Nephron (organoid): ENCODE data around the gene ACAD10.
"Not testable (repeated sequence)": the region's sequence is repeated elsewhere in the genome, so short reads cannot be mapped to it uniquely, and the experiment has no call there.

Experiments used
- H3K27ac Mint-ChIP-seq, 3 experiments: 2 replicates each; pipeline ENCODE4 v1.8.0; 2020; ENCODE audit warnings: mixed read lengths in 3 of 3, mild to moderate bottlenecking in 2 of 3, moderate library complexity in 1 of 3
- H3K27me3 Mint-ChIP-seq: 2 replicates; pipeline ENCODE4 v1.8.0; 2021; ENCODE audit warnings: low read depth, mild to moderate bottlenecking, moderate library complexity, mixed read lengths
- H3K36me3 Mint-ChIP-seq: 2 replicates; pipeline ENCODE4 v1.8.0; 2020; ENCODE audit warnings: low read depth, mixed read lengths
- H3K4me1 Mint-ChIP-seq: 2 replicates; pipeline ENCODE4 v1.8.0; 2020; ENCODE audit warnings: mixed read lengths
- H3K4me3 Mint-ChIP-seq, 3 experiments: 2 replicates each; pipeline ENCODE4 v1.8.0; 2020; ENCODE audit warnings: mild to moderate bottlenecking in 3 of 3, mixed read lengths in 3 of 3, moderate library complexity in 2 of 3
- H3K9me3 Mint-ChIP-seq: 2 replicates; pipeline ENCODE4 v1.8.0; 2020; ENCODE audit warnings: mixed read lengths
- CTCF ChIP-seq, 3 experiments: fragments of 200-600 bp; sonication (generic); IDR thresholded peaks; one replicate each; pipeline ENCODE4 v1.5.0; 2021; ENCODE audit warnings: antibody characterized with exemption in 3 of 3; ENCODE audit not compliant: unreplicated experiment in 3 of 3

Gene ACAD10

GRCh38 chr12:111715279-111715678, 29.4 kb downstream of the ACAD10 start:
- Mint-ChIP-seq H3K4me1 (no peaks in the 10 kb centered on the region), H3K4me3 (no peak overlapping the region), H3K27ac (no peak overlapping the region), H3K9me3 (no peaks in the 10 kb centered on the region), H3K36me3 (peaks cover 53% of the 10 kb centered on the region), H3K27me3 (no peaks in the 10 kb centered on the region)
- TF ChIP-seq CTCF (IDR thresholded peaks at IDR 0.05; ENCODE audit: unreplicated experiment in 3 of 3) = no peak

- H3K4me3 Mint-ChIP-seq, H3K9me3 Mint-ChIP-seq, H3K4me1 Mint-ChIP-seq, H3K27ac Mint-ChIP-seq, H3K27me3 Mint-ChIP-seq: not testable (repeated sequence)
- peaks cover 53% of the 10 kb centered on the region for H3K36me3 Mint-ChIP-seq
These were observed 33.5 kb downstream of the ACAD10 start for GRCh38 chr12:111719316-111719715.

GRCh38 chr12:111720457-111720856, 34.6 kb downstream of the ACAD10 start:
- Mint-ChIP-seq H3K9me3 (peaks cover 2% of the 10 kb centered on the region), H3K4me3 (no peak overlapping the region), H3K27ac (no peak overlapping the region), H3K36me3 (peaks cover 57% of the 10 kb centered on the region), H3K4me1 (no peaks in the 10 kb centered on the region), H3K27me3 (no peaks in the 10 kb centered on the region)
- no peak for TF ChIP-seq CTCF (IDR thresholded peaks at IDR 0.05; ENCODE audit: unreplicated experiment in 3 of 3)

- H3K4me3 Mint-ChIP-seq, H3K27me3 Mint-ChIP-seq: not testable (repeated sequence)
- peaks cover 60% of the 10 kb centered on the region for H3K36me3 Mint-ChIP-seq
These were observed 38.0 kb downstream of the ACAD10 start for GRCh38 chr12:111723646-111724360.

GRCh38 chr12:111728795-111729194, 42.9 kb downstream of the ACAD10 start:
- Mint-ChIP-seq H3K9me3 (no peaks in the 10 kb centered on the region), H3K4me1 (no peaks in the 10 kb centered on the region), H3K27me3 (no peaks in the 10 kb centered on the region), H3K36me3 (peaks cover 61% of the 10 kb centered on the region), H3K27ac (no peak overlapping the region), H3K4me3 (no peak overlapping the region)
- TF ChIP-seq CTCF (IDR thresholded peaks at IDR 0.05; ENCODE audit: unreplicated experiment in 3 of 3) = no peak

More at GRCh38 chr12:111723646-111724360, 38.0 kb downstream of the ACAD10 start:
- H3K27ac Mint-ChIP-seq, H3K4me1 Mint-ChIP-seq, H3K9me3 Mint-ChIP-seq: not testable (repeated sequence)

- no peaks in the 10 kb centered on the region for H3K9me3 Mint-ChIP-seq
- H3K4me3 Mint-ChIP-seq = no peak overlapping the region
- TF ChIP-seq CTCF (IDR thresholded peaks at IDR 0.05; ENCODE audit: unreplicated experiment in 3 of 3) = no peak
- no peaks in the 10 kb centered on the region for H3K27me3 Mint-ChIP-seq
- no peaks in the 10 kb centered on the region for H3K4me1 Mint-ChIP-seq
- peaks cover 56% of the 10 kb centered on the region for H3K36me3 Mint-ChIP-seq
- H3K27ac Mint-ChIP-seq = no peak overlapping the region
These were observed 44.6 kb downstream of the ACAD10 start for GRCh38 chr12:111730420-111730819.

- no peaks in the 10 kb centered on the region for H3K4me1 Mint-ChIP-seq
These were observed 46.9 kb downstream of the ACAD10 start for GRCh38 chr12:111732786-111733185.

More at GRCh38 chr12:111732786-111733185, 46.9 kb downstream of the ACAD10 start:
- no peak overlapping the region for H3K27ac Mint-ChIP-seq
- H3K36me3 Mint-ChIP-seq = peaks cover 59% of the 10 kb centered on the region
- H3K9me3 Mint-ChIP-seq = no peaks in the 10 kb centered on the region
- H3K27me3 Mint-ChIP-seq = no peaks in the 10 kb centered on the region
- no peak for TF ChIP-seq CTCF (IDR thresholded peaks at IDR 0.05; ENCODE audit: unreplicated experiment in 3 of 3)
- no peak overlapping the region for H3K4me3 Mint-ChIP-seq
